HCT116 (cell line): Measurements from ENCODE around the gene TRDMT1.

Experiments used
- CTCF ChIP-seq, 3 experiments: fragments of 200-600 bp in 1 of 3; sonication (generic) in 1 of 3; IDR thresholded peaks in 2 of 3; conservative IDR thresholded peaks in 1 of 3; 2 replicates each; pipeline ENCODE4 v1.5.1; 2012 to 2017; ENCODE audit warnings: low read depth in 2 of 3, low read length in 2 of 3, antibody characterized with exemption in 1 of 3, borderline replicate concordance in 1 of 3, control low read depth in 1 of 3, mild to moderate bottlenecking in 1 of 3, mixed read lengths in 1 of 3, mixed run types in 1 of 3, moderate library complexity in 1 of 3; ENCODE audit not compliant: insufficient read depth in 1 of 3
- EZH2 ChIP-seq: fragments of 200-600 bp; sonication (generic); IDR thresholded peaks from 2 replicates; pipeline ENCODE4 v1.6.1; 2017; ENCODE audit warnings: antibody characterized with exemption, mixed run types
- EZH2phosphoT487 ChIP-seq: fragments of 200-600 bp; IDR thresholded peaks from 2 replicates; pipeline ENCODE4 v1.6.1; 2018; ENCODE audit warnings: antibody characterized with exemption, borderline replicate concordance
- POLR2A ChIP-seq: IDR thresholded peaks from 2 replicates; pipeline ENCODE4 v1.7.0; 2011; ENCODE audit warnings: borderline replicate concordance; ENCODE audit not compliant: insufficient read depth, insufficient read length; ENCODE audit errors: extremely low read depth
- YY1 ChIP-seq: IDR thresholded peaks from 2 replicates; pipeline ENCODE4 v1.6.1; 2011; ENCODE audit warnings: low read length, low read depth, moderate library complexity, mild to moderate bottlenecking; ENCODE audit not compliant: insufficient replicate concordance; ENCODE audit errors: extremely low read depth
- TF ChIP-seq, protein P1 (sequence below): IDR thresholded peaks from 2 replicates; pipeline ENCODE4 v1.6.1; 2012

DNA sequence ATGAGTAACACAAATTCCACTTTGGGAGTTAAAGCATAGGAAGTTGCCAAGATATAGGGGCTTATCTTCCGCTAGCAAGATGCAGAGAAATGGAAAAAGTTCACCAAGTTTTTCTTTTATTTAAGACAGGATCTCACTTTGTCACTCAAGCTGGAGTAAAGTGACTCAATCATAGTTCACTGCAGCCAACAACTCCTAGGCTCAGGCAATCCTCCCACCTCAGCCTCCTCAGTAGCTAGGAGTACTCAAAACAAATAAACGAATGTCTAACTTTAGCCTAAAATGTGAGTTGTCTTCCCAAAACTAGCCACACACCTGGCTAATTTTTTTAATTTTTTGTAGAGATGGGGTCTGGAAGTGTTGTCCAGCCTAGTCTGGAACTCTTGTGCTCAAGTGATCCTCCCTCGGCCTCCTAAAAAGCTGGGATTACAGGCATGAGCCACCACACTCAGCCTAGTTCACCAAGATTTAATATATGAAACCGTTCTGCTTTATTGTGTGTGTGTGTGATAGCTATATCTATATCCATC lies 36.5 kb upstream of the TRDMT1 start:
- no peak for TF ChIP-seq POLR2A
- no peak for TF ChIP-seq EZH2phosphoT487
- TF ChIP-seq EZH2: no peak
- no peak for TF ChIP-seq CTCF (IDR thresholded peaks at IDR 0.05 in 2 of 3, conservative IDR thresholded peaks at IDR 0.05 in 1 of 3; ENCODE audit: borderline replicate concordance in 1 of 3, insufficient read depth in 1 of 3, low read depth in 2 of 3, low read length in 2 of 3)
- TF ChIP-seq, protein P1, sequence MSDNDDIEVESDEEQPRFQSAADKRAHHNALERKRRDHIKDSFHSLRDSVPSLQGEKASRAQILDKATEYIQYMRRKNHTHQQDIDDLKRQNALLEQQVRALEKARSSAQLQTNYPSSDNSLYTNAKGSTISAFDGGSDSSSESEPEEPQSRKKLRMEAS: no peak
- TF ChIP-seq YY1: no peak
